CD4-positive, alpha-beta memory T cell (primary cell): Measurements from ENCODE around the gene CAPRIN1. TPM values are rescaled to one million over a fixed set of nuclear protein-coding genes. Genes with fewer than 3 reads are reported as not detected.
"Not testable (repeated sequence)": the region's sequence is repeated elsewhere in the genome, so short reads cannot be mapped to it uniquely, and the experiment has no call there.

Experiments used
- CTCF ChIA-PET: fragments of 350-600 bp; sonication (Branson Sonifier 250); formaldehyde crosslinking; loops from one replicate; lab custom pipeline; 2021; ENCODE audit warnings: inconsistent platforms; ENCODE audit not compliant: partially characterized antibody; lab: Charles Lee
- POLR2A ChIA-PET: fragments of 350-600 bp; sonication (Branson Sonifier 250); formaldehyde crosslinking; loops from one replicate; lab custom pipeline; 2021; ENCODE audit not compliant: partially characterized antibody; lab: Charles Lee
- DNase-seq, 5 donors: peaks; one replicate each; pipeline versions ENCODE4 v3.0.0 to v3.0.0-alpha.2; 2020 to 2022; ENCODE audit warnings: mixed read lengths in 1 of 5
- H3K27ac ChIP-seq: one replicate; pipeline ENCODE4 v1.7.0; 2013; ENCODE audit warnings: low read depth, low read length
- H3K27me3 ChIP-seq: 2 replicates; pipeline ENCODE4 v1.7.0; 2013; ENCODE audit warnings: mild to moderate bottlenecking, low read length, moderate library complexity; ENCODE audit not compliant: insufficient read depth
- H3K36me3 ChIP-seq: 2 replicates; pipeline ENCODE4 v1.7.0; 2013; ENCODE audit warnings: mild to moderate bottlenecking, low read length, moderate library complexity; ENCODE audit not compliant: insufficient read depth
- H3K4me1 ChIP-seq: 2 replicates; pipeline ENCODE4 v1.7.0; 2013; ENCODE audit warnings: mild to moderate bottlenecking, low read length, moderate library complexity; ENCODE audit not compliant: insufficient read depth
- H3K4me3 ChIP-seq, 2 donors: one replicate each; pipeline ENCODE4 v1.7.0; 2013; ENCODE audit warnings: low read length in 2 of 2, mild to moderate bottlenecking in 1 of 2
- H3K9me3 ChIP-seq, 2 donors: one replicate each; pipeline ENCODE4 v1.7.0; 2013; ENCODE audit warnings: low read length in 2 of 2, control low read depth in 1 of 2; ENCODE audit not compliant: control insufficient read depth in 1 of 2
- H3K27ac Mint-ChIP-seq, 7 donors: one replicate each; pipeline ENCODE4 v1.8.0; 2020 to 2021; ENCODE audit warnings: mixed read lengths in 7 of 7, mild to moderate bottlenecking in 6 of 7, inconsistent platforms in 3 of 7, moderate library complexity in 3 of 7
- H3K27me3 Mint-ChIP-seq, 2 donors: one replicate each; pipeline ENCODE4 v1.8.0; 2020 to 2021; ENCODE audit warnings: mixed read lengths in 2 of 2
- H3K36me3 Mint-ChIP-seq, 2 donors: one replicate each; pipeline ENCODE4 v1.8.0; 2020 to 2021; ENCODE audit warnings: mixed read lengths in 2 of 2, inconsistent platforms in 1 of 2, mild to moderate bottlenecking in 1 of 2
- H3K4me1 Mint-ChIP-seq, 4 donors: one replicate each; pipeline ENCODE4 v1.8.0; 2020 to 2021; ENCODE audit warnings: mixed read lengths in 4 of 4, mild to moderate bottlenecking in 1 of 4
- H3K4me3 Mint-ChIP-seq, 8 donors: one replicate each; pipeline ENCODE4 v1.8.0; 2020 to 2021; ENCODE audit warnings: mixed read lengths in 8 of 8, mild to moderate bottlenecking in 7 of 8, moderate library complexity in 6 of 8, inconsistent platforms in 3 of 8
- H3K9me3 Mint-ChIP-seq, 8 donors: one replicate each; pipeline ENCODE4 v1.8.0; 2020 to 2021; ENCODE audit warnings: mixed read lengths in 8 of 8, mild to moderate bottlenecking in 5 of 8, inconsistent platforms in 3 of 8, moderate library complexity in 1 of 8
- intact Hi-C: fragments of 100-400 bp; cut with micrococcal nuclease; formaldehyde crosslinking; loops from one replicate; pipeline ENCODE4 v1.15.1; 2023
- polyA plus RNA-seq, 2 donors: library from polyadenylated mRNA; unstranded; fragments of 300-500 nt; fragmentation: Illumina TruSeq; gene quantifications; one replicate each; pipeline ENCODE4 v1.2.3, GENCODE V29; 2021
- total RNA-seq, 2 experiments: library from RNA; stranded (reverse); gene quantifications; one replicate each; pipeline ENCODE4 v1.2.3, GENCODE V29; 2021

The CAPRIN1 gene
- total and polyA plus RNA-seq, 4 experiments from 2014 or later, result 43.3 to 176 (median 128) TPM

DNA sequence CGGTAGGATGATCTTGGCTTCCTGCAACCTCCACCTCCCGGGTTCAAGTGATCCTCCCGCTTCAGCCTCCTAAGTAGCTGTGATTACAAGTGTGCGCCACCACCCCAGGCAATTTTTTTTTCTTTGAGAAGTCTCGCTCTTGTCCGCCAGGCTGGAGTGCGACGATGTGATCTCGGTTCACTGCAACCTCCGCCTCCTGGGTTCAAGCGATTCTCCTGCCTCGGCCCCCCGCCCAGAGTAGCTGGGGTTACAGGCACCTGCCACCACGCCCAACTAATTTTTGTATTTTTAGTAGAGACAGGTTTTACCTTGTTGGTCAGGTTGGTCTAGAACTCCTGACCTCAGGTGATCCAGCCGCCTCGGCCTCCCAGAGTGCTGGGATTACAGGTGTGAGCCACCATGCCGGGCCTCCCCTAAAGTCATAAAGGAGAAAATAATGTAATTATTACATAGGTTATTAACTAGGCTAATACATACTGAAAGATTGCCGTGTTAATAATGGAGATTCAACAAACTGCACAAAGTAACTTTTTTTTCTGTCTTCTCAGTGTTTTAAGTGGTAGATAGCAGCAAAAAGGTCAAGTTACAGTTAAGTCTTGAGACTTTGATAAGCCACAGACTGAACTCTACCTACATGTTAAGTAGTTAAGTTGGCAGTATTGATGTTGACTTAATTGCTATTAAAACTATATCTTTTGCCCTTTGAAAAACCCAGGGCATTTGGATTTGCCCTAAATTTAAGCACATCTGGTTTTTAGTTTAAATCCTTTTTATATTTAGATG, 3.9 kb downstream of the CAPRIN1 start:
- intact Hi-C loops, result loop anchor here (10.0 kb wide), 1 partner anchor 351 kb away; the partner anchor contains the start of gene C11orf91

DNA sequence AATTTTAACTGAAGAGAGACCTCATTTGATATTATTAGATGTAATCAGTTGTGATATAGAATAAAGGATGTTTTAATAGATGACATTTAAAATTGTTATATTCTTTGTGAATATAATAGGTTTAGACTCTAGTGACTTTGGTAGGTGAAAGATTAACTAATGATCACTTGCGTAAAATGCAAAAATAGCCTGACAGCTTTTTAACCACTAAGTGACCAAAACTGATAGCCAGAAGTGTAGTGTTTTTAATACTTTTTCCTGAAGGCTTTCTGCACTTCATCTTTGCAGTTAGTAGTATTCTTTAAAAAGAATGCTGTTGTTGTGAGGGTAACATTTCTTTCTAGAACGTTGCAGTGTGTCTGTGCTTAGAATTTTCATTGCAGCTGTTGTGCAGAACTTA, 5.1 kb downstream of the CAPRIN1 start:
- ChIA-PET POLR2A (interaction anchor here (1.5 kb wide), 1 partner anchor 48 kb away, joined by 3 read pairs; no protein-coding TSS in a partner anchor), CTCF (interaction anchor here (1.2 kb wide), 1 partner anchor 36 kb away, joined by 3 read pairs; no protein-coding TSS in a partner anchor)
- DNase-seq, result no peak
- Histone ChIP-seq H3K4me1 (peaks cover 76% of the 10 kb centered on the region), H3K27me3 (no peaks in the 10 kb centered on the region), H3K4me3 (no peak overlapping the region), H3K9me3 (no peaks in the 10 kb centered on the region), H3K36me3 (no peaks in the 10 kb centered on the region), H3K27ac (no peak overlapping the region)
- H3K27ac Mint-ChIP-seq, result peak overlapping the region in 3 of 7 donors; percentile 31 to 98 (median 33)
- H3K9me3 Mint-ChIP-seq, result peaks cover 0 to 5% (median 0%) of the 10 kb centered on the region in 8 donors
- intact Hi-C loops, result loop anchor here (2.0 to 10.0 kb wide), 2 partner anchors 18 to 352 kb away; partner anchors contain the start of gene C11orf91
- H3K36me3 Mint-ChIP-seq, result peaks cover 18 to 32% of the 10 kb centered on the region in 2 donors
- H3K4me3 Mint-ChIP-seq, result peak overlapping the region in 5 of 8 donors; percentile 21 to 68 (median 57)
- H3K27me3 Mint-ChIP-seq, result no peaks in the 10 kb centered on the region
- peaks cover 30 to 74% (median 48%) of the 10 kb centered on the region in 4 donors for H3K4me1 Mint-ChIP-seq

More for the DNA sequence above, 3.9 kb downstream of the CAPRIN1 start:
- H3K27me3 ChIP-seq, result no peaks in the 10 kb centered on the region
- Mint-ChIP-seq H3K9me3 (peaks cover 0 to 5% (median 0%) of the 10 kb centered on the region in 8 donors), H3K4me3 (peak overlapping the region in 7 of 8 donors; percentile 40 to 68 (median 64)), H3K36me3 (peaks cover 18 to 32% of the 10 kb centered on the region in 2 donors), H3K27me3 (no peaks in the 10 kb centered on the region), H3K27ac (peak overlapping the region in 4 of 7 donors; percentile 9 to 98 (median 66)), H3K4me1 (peaks cover 33 to 73% (median 48%) of the 10 kb centered on the region in 4 donors)
- ChIA-PET CTCF (interaction anchor here (1.2 kb wide), 1 partner anchor 38 kb away, joined by 3 read pairs; no protein-coding TSS in a partner anchor), POLR2A (no interaction called here)
- H3K9me3 ChIP-seq, result no peaks in the 10 kb centered on the region
- H3K36me3 ChIP-seq, result no peaks in the 10 kb centered on the region
- peaks cover 72% of the 10 kb centered on the region for H3K4me1 ChIP-seq
- H3K27ac ChIP-seq, result no peak overlapping the region
- DNase-seq, result no peak
- no peak overlapping the region for H3K4me3 ChIP-seq

DNA sequence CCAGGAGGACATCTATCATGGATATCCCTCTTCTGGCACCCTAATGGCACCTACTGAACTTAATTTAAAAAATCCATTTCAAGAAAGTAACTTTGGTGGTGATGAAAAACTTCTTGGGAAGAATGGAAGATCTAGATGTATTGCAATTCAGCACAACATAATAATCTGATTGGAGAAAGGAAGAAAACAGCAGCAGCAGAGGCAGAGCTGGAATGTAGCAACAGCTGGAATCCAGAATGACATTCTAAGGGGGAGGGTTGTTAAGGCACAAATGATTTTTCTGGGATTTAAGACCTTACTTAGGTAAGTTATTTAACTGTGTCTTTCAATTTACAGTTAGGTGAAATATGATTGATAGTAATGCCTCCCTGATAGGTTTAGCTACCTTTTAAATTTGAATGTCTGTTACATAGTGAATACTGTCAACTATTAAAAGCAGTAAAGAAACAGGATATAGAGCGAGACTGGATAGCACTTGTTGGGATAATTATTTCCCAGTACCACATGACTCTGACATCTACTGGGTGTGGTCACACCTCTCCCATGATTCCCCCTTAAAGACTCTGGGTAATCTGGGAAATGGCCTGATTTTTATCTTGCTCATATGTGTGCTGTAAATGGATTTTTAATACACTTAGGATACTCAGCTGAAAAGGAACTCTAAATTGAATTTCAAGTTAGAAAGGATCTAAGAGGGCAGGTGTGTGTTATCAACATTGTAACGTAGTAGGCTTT, 11.7 kb downstream of the CAPRIN1 start:
- no peak overlapping the region for H3K4me3 ChIP-seq
- H3K4me3 Mint-ChIP-seq, result peak overlapping the region in 5 of 8 donors; percentile 2 to 71 (median 44)
- POLR2A ChIA-PET, result interaction anchor here (1.4 to 2.6 kb wide), 3 partner anchors 10 to 15 kb away, joined by 3 to 10 read pairs (median 5); no protein-coding TSS in a partner anchor
- no peaks in the 10 kb centered on the region for H3K27me3 Mint-ChIP-seq
- CTCF ChIA-PET, result interaction anchor here (0.6 to 1.7 kb wide), 7 partner anchors 10 to 859 kb away, joined by 3 to 4 read pairs (median 3); no protein-coding TSS in a partner anchor
- no peaks in the 10 kb centered on the region for H3K9me3 Mint-ChIP-seq
- H3K36me3 ChIP-seq, result no peaks in the 10 kb centered on the region
- H3K27ac ChIP-seq, result no peak overlapping the region
- H3K9me3 ChIP-seq, result no peaks in the 10 kb centered on the region
- peaks cover 79% of the 10 kb centered on the region for H3K4me1 ChIP-seq
- H3K27ac Mint-ChIP-seq, result peak overlapping the region in 6 of 7 donors; percentile 1 to 67 (median 24)
- peaks cover 31 to 51% of the 10 kb centered on the region in 2 donors for H3K36me3 Mint-ChIP-seq
- no peak for DNase-seq
- H3K27me3 ChIP-seq, result no peaks in the 10 kb centered on the region
- peaks cover 44 to 79% (median 64%) of the 10 kb centered on the region in 4 donors for H3K4me1 Mint-ChIP-seq
- intact Hi-C loops, result no loop called here

DNA sequence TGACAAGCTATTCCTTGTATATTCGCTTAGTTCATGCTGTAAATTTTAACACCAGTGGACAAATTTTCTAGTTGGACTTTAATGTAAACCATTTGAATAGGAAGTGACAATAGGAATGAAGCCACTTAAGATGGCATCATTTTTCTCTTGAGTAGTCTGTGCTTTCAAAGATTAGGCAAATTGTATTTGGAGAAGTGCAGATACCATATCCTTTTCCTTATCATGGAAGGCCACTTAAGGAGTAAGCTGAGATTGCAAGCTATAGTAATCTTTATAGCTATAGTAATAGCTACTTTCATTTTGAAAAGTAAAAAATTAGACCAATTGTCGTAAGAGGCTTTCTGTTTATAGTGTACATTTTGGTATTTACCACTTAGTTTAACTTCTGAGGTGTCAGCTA, 12.8 kb downstream of the CAPRIN1 start:
- Histone ChIP-seq H3K36me3 (no peaks in the 10 kb centered on the region), H3K9me3 (no peaks in the 10 kb centered on the region), H3K27ac (no peak overlapping the region), H3K4me3 (no peak overlapping the region), H3K4me1 (peaks cover 74% of the 10 kb centered on the region), H3K27me3 (no peaks in the 10 kb centered on the region)
- Mint-ChIP-seq H3K9me3 (no peaks in the 10 kb centered on the region), H3K36me3 (peaks cover 25 to 47% of the 10 kb centered on the region in 2 donors), H3K4me3 (peak overlapping the region in 1 of 8 donors; percentile 1), H3K27me3 (no peaks in the 10 kb centered on the region), H3K4me1 (peaks cover 40 to 73% (median 58%) of the 10 kb centered on the region in 4 donors), H3K27ac (peak overlapping the region in 4 of 7 donors; percentile 13 to 53 (median 32))
- ChIA-PET CTCF (interaction anchor here (0.6 to 1.2 kb wide), 4 partner anchors 10 to 67 kb away, joined by 3 to 4 read pairs (median 4); no protein-coding TSS in a partner anchor), POLR2A (interaction anchor here (1.4 to 2.6 kb wide), 4 partner anchors 9 to 14 kb away, joined by 3 to 10 read pairs (median 7); no protein-coding TSS in a partner anchor)
- intact Hi-C loops, result no loop called here
- DNase-seq, result no peak

DNA sequence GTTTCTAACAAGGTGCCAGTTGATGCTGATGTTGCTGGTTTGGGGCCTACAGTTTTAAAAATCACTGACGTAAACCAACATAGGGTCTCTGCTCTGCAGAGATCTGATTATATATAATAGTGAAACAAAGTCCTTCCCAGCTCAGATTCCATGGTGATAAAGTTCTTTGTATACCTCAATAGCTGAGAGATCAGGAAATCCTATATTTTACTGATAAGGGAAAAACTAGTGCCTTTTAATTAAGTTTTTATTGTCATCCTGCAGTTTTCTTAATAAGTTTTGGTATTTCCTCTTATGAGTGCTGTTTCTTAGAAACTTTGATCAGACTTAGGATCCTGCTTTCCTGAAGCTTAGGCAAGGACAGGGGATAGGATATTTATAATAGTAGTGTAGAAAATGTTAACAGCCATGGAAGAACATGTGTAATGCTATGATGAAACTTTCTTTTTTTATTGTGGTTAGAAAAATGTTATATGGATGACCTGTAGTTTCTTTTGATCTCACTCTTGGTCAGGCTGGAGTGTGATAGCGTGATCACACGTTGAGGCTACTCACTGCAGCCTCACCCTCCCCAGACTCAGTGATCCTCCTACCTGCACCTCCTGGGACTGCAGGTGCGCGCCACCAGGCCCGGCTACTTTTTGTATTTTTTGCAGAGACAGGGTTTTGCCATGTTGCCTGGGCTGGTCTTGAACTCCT, 14.1 kb downstream of the CAPRIN1 start:
- H3K9me3 ChIP-seq, result no peaks in the 10 kb centered on the region
- H3K36me3 ChIP-seq, result no peaks in the 10 kb centered on the region
- H3K9me3 Mint-ChIP-seq, result no peaks in the 10 kb centered on the region
- no peak overlapping the region for H3K4me3 ChIP-seq
- peaks cover 61% of the 10 kb centered on the region for H3K4me1 ChIP-seq
- CTCF ChIA-PET, result interaction anchor here (0.8 kb wide), 1 partner anchor 30 kb away, joined by 4 read pairs; no protein-coding TSS in a partner anchor
- peaks cover 42 to 75% (median 61%) of the 10 kb centered on the region in 4 donors for H3K4me1 Mint-ChIP-seq
- POLR2A ChIA-PET, result interaction anchor here (1.0 to 1.7 kb wide), 3 partner anchors 8 to 14 kb away, joined by 3 to 9 read pairs (median 4); partner anchors contain the start of gene CAPRIN1
- H3K27me3 ChIP-seq, result no peaks in the 10 kb centered on the region
- peaks cover 21 to 44% of the 10 kb centered on the region in 2 donors for H3K36me3 Mint-ChIP-seq
- intact Hi-C loops, result no loop called here
- peak overlapping the region in 2 of 8 donors; percentile 4 to 48 for H3K4me3 Mint-ChIP-seq
- no peaks in the 10 kb centered on the region for H3K27me3 Mint-ChIP-seq
- peak overlapping the region in 4 of 7 donors; percentile 56 to 77 (median 67) for H3K27ac Mint-ChIP-seq
- peak in 1 of 5 donors; percentile 8 for DNase-seq
- H3K27ac ChIP-seq, result no peak overlapping the region

DNA sequence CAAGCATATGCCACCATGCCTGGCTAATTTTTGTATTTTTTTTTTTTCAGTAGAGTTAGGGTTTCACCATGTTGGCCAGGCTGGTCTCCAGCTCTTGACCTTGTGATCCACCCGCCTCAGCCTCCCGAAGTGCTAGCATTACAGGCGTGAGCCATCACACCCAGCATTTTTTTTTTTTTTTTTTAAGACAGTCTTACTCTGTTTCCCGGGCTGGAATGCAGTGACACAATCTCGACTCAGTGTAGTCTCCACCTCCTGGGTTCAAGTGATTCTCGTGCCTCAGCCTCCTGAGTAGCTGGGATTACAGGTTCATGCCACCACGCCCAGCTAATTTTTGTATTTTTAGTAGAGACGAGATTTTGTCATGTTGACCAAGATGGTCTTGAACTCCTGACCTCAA, 15.2 kb downstream of the CAPRIN1 start:
- H3K36me3 ChIP-seq, H3K9me3 Mint-ChIP-seq, POLR2A ChIA-PET, H3K4me3 ChIP-seq, H3K27ac ChIP-seq, H3K27me3 Mint-ChIP-seq, H3K27ac Mint-ChIP-seq, H3K9me3 ChIP-seq, intact Hi-C loops, H3K27me3 ChIP-seq, DNase-seq: not testable (repeated sequence)
- H3K4me3 Mint-ChIP-seq, result peak overlapping the region in 3 of 8 donors; percentile 17 to 50 (median 33)
- peaks cover 42 to 80% (median 64%) of the 10 kb centered on the region in 4 donors for H3K4me1 Mint-ChIP-seq
- peaks cover 21 to 50% of the 10 kb centered on the region in 2 donors for H3K36me3 Mint-ChIP-seq
- H3K4me1 ChIP-seq, result peaks cover 63% of the 10 kb centered on the region
- CTCF ChIA-PET, result interaction anchor here (0.7 to 2.3 kb wide), 5 partner anchors 9 to 235 kb away, joined by 3 to 8 read pairs (median 5); partner anchors contain the start of gene NAT10
